HG03565 (cell line): ENCODE results near the gene CHRM2.

Source experiments
- ATAC-seq: cut with Tn5 transposase; IDR thresholded peaks from one replicate; pipeline ENCODE4 v1.9.1; 2021; ENCODE audit warnings: mild to moderate bottlenecking, moderate library complexity; ENCODE audit not compliant: unreplicated experiment

Gene CHRM2

GRCh38 chr7:136891850-136892249 lies 23.4 kb downstream of the CHRM2 start:
- ATAC-seq: no peak

GRCh38 chr7:136894789-136895188 lies 26.3 kb downstream of the CHRM2 start:
- no peak for ATAC-seq

- ATAC-seq: no peak
These were observed 29.2 kb downstream of the CHRM2 start for GRCh38 chr7:136897676-136898075.

GRCh38 chr7:136900005-136900404 lies 31.6 kb downstream of the CHRM2 start:
- no peak for ATAC-seq

GRCh38 chr7:136910771-136911170 lies 42.3 kb downstream of the CHRM2 start:
- ATAC-seq: no peak

GRCh38 chr7:136911344-136911743 lies 42.9 kb downstream of the CHRM2 start:
- ATAC-seq: no peak

GRCh38 chr7:136912339-136912738 lies 43.9 kb downstream of the CHRM2 start:
- no peak for ATAC-seq

GRCh38 chr7:136914016-136914415 lies 45.6 kb downstream of the CHRM2 start:
- ATAC-seq: no peak

GRCh38 chr7:136919820-136920219 lies 51.4 kb downstream of the CHRM2 start:
- ATAC-seq: no peak

GRCh38 chr7:136923111-136923667 lies 54.7 kb downstream of the CHRM2 start:
- no peak for ATAC-seq

GRCh38 chr7:136925044-136925443 lies 56.6 kb downstream of the CHRM2 start:
- ATAC-seq: no peak

GRCh38 chr7:136925556-136925955 lies 57.1 kb downstream of the CHRM2 start:
- ATAC-seq: no peak

- ATAC-seq: no peak
These were observed 62.9 kb downstream of the CHRM2 start for GRCh38 chr7:136931169-136931867.

GRCh38 chr7:136937436-136937835 lies 69.0 kb downstream of the CHRM2 start:
- no peak for ATAC-seq

GRCh38 chr7:136938476-136938875 lies 70.0 kb downstream of the CHRM2 start:
- ATAC-seq: no peak

- no peak for ATAC-seq
These were observed 71.7 kb downstream of the CHRM2 start for GRCh38 chr7:136940122-136940521.

- ATAC-seq: no peak
These were observed 72.5 kb downstream of the CHRM2 start for GRCh38 chr7:136940917-136941316.

GRCh38 chr7:136941816-136942215 lies 73.4 kb downstream of the CHRM2 start:
- no peak for ATAC-seq

- no peak for ATAC-seq
These were observed 73.9 kb downstream of the CHRM2 start for GRCh38 chr7:136942401-136942800.

- no peak for ATAC-seq
These were observed 74.5 kb downstream of the CHRM2 start for GRCh38 chr7:136942994-136943393.

GRCh38 chr7:136947347-136947746 lies 78.9 kb downstream of the CHRM2 start:
- no peak for ATAC-seq

- no peak for ATAC-seq
These were observed 81.9 kb downstream of the CHRM2 start for GRCh38 chr7:136950331-136950730.

- no peak for ATAC-seq
These were observed 84.9 kb downstream of the CHRM2 start for GRCh38 chr7:136953386-136953785.
